ENCODE data around the gene LRMDA.

LRMDA gene

DNA sequence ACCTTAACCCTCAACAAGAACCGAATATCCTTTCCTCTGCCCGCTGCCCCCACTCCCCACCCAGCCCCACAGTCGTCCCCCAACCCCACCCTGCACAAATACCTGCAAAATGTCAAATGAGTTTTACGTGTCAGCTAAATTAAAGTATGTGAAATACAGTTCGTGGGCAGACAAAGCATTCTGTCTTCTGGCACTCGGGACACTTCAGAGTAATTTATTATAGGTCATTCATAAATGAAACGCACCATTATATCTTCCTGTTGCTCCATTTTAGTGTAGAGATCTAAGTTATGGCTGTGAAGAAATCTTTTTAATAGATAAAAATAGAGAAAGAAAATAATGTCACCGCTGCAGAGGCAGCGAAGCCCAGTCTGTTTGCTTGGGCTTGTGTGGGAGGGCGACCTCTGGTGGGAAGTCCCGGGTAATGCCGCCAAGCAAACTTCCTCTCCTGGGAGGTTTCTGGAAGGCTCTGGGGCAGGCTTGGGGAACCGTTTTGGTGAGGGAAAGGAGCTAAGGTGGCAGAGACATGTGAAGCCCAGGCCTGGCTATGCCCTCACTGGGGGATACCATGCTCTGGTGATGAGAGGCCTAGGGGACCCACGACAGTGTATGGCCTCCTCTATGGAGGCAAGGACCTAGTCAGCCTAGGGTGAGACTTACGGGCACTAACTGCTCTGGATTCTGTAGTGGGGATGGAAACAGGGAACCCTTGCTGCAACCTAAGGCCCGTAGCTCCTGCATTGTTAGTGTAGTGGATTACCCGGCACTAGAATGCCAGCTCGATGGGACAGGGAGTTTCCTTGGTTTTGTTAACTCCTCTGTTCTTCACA, 604.9 kb downstream of the LRMDA start:
- TF ChIP-seq, protein P1, sequence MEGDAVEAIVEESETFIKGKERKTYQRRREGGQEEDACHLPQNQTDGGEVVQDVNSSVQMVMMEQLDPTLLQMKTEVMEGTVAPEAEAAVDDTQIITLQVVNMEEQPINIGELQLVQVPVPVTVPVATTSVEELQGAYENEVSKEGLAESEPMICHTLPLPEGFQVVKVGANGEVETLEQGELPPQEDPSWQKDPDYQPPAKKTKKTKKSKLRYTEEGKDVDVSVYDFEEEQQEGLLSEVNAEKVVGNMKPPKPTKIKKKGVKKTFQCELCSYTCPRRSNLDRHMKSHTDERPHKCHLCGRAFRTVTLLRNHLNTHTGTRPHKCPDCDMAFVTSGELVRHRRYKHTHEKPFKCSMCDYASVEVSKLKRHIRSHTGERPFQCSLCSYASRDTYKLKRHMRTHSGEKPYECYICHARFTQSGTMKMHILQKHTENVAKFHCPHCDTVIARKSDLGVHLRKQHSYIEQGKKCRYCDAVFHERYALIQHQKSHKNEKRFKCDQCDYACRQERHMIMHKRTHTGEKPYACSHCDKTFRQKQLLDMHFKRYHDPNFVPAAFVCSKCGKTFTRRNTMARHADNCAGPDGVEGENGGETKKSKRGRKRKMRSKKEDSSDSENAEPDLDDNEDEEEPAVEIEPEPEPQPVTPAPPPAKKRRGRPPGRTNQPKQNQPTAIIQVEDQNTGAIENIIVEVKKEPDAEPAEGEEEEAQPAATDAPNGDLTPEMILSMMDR (IDR thresholded peaks at IDR 0.05; ENCODE audit: low read depth, low read length) = peak; percentile 96
- DNase-seq (ENCODE audit: extremely low read depth, low read depth) = peak; percentile 45

DNA sequence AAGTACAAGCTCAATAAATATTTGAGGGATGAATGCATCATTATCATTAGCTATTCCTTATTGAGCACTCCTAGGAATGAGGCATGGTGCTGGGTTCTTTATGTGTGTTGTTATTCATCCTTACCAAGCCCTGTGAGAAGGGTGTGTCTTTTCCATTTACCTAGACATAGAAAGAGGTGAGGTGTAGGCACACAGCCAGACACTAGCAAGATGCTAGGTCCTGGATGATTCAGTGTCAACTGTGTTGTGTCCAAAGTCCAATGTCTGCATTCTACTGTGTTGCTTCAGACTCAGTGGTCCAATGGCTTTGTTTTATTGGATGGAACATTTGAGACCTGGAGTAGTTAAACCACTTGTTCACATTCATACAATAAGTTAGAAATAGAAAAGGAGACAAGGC, 605.5 kb downstream of the LRMDA start:
- no peak for DNase-seq (ENCODE audit: extremely low read depth, low read depth)
- TF ChIP-seq, protein P1 (IDR thresholded peaks at IDR 0.05; ENCODE audit: low read depth, low read length) = no peak

DNA sequence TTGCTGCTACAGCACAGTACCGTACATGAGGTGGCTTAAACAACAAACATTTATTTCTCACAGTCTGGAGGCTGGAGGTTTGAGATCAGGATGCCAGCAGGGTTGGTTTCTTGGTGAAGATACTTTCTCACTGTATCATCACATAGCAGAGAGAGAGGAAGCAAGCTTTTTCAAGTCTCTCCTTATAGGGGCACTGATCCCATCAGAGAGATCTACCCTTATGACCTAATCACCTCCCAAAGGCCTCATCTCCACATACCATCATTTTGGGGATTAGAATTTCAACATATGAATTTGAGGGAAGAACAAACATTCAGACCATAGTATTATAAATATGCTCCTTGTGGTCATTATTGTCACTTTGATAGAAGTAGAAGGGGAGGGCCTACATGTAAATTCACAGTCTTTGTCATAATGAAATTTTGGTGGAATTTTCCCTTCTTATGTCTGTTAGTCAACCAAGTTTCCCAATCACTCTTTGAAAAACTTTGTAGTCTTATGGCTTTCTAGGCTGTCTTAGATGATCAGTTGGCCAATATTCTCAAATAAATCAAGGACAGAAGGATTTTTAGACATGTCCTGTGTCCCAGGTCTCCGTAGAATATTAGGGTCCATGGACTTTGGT, 606.2 kb downstream of the LRMDA start:
- TF ChIP-seq, protein P1 (IDR thresholded peaks at IDR 0.05; ENCODE audit: low read depth, low read length) = no peak
- no peak for DNase-seq (ENCODE audit: extremely low read depth, low read depth)

DNA sequence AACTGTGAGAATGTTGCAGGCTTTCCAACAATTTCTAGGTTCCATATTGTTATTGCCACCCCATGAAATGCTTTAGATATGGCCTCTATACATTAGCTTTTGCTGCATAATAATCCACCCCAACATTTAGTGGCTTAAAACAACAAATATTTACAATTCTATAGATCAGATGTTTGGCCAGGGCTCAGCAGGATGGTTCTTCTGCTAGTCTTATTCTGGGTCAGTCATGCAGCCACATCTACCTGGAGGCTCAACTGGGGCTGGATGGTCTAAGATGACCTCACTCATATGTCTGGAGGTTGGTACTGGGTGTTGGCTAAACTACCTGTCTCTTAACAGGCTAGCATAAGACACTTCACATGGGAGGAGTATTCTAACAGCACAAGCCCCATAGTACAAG, 607.3 kb downstream of the LRMDA start:
- TF ChIP-seq, protein P1 (IDR thresholded peaks at IDR 0.05; ENCODE audit: low read depth, low read length) = no peak
- no peak for DNase-seq (ENCODE audit: extremely low read depth, low read depth)

DNA sequence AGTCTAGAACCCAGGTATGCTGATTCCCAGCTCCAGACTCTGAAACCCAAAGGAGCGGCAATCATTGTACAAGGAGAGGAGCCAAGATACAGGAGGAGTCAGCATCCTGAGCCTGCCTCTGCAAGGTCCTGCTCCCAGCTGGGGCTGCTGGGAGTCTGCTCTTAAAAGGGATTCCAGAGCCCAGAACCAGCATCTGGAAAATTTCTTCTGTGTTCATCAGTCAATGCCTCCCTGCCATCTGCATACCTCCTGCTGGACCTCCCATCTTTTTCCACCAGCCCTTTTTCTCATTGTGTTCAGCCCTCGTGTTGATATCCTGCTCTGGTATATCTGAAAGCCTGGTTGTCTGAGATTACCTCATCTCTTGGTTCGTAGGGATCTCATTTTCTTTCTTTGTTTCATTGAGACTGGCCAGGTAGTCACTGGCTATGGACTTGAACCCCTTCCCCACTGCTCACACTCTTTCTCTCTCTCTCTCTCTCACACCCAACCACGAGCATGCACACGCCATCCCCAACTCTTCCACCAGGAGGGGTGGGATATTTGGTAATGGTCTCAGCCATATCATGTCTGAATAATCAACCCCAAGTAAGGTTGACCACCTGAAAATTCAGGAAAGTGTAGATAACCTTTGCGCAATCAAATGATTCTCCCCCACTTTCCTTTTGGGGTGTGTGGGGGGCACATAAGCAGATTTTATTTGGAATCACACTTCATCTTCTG, 608.8 kb downstream of the LRMDA start:
- no peak for DNase-seq (ENCODE audit: extremely low read depth, low read depth)
- TF ChIP-seq, protein P1 (IDR thresholded peaks at IDR 0.05; ENCODE audit: low read depth, low read length) = no peak; the same call in 1 of the 2 replicates

DNA sequence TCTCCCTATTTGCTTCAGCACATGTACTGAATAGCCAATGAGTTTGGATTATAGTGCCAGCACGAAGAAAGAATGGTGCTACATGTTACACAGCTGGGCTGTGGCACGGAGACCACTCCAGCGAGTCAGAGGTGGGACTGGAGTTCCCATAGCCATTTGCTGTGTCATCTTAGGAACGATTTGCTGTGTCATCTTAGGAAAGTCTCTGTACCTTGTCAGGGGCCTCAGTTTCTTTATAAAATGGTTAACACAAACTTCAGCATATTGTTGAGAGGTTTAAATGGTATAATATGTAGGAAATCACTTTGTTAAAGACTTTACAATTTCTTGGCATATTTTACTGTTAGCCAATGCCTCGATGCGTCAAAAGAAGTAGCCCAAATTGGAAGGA, 609.4 kb downstream of the LRMDA start:
- TF ChIP-seq, protein P1 (IDR thresholded peaks at IDR 0.05; ENCODE audit: low read depth, low read length) = no peak
- no peak for DNase-seq (ENCODE audit: extremely low read depth, low read depth)

DNA sequence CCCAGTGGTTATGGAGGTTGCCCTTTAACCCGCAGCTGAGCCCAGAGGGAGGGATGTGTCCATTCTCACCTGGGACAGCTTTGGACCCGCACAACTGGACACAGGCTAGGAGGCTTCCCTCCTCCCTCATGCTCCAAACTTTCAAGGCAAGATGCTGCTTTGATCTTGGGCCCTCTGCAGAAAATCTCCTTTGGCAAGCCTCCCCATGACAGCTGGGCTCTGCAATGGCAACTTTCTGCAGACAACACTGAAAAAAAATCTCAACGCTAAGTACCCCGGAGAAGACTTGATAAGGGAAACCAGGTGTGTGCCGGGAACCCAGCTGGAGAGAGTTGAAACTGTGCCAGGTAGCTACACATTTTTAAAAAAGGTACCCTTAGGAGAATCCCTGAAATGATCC, 610.1 kb downstream of the LRMDA start:
- TF ChIP-seq, protein P1 (IDR thresholded peaks at IDR 0.05; ENCODE audit: low read depth, low read length) = no peak
- no peak for DNase-seq (ENCODE audit: extremely low read depth, low read depth)

Data from AG09319 (cell line).